DMS 273 treated with DMSO at 0.1 percent for 48 hours (cell line): ENCODE results near the gene ST8SIA6.
"Not testable (repeated sequence)": the region's sequence is repeated elsewhere in the genome, so short reads cannot be mapped to it uniquely, and the experiment has no call there.

Experiments used
- DNase-seq: peaks from one replicate; lab custom pipeline; 2025; lab: John Stamatoyannopoulos, UW

Gene ST8SIA6

DNA sequence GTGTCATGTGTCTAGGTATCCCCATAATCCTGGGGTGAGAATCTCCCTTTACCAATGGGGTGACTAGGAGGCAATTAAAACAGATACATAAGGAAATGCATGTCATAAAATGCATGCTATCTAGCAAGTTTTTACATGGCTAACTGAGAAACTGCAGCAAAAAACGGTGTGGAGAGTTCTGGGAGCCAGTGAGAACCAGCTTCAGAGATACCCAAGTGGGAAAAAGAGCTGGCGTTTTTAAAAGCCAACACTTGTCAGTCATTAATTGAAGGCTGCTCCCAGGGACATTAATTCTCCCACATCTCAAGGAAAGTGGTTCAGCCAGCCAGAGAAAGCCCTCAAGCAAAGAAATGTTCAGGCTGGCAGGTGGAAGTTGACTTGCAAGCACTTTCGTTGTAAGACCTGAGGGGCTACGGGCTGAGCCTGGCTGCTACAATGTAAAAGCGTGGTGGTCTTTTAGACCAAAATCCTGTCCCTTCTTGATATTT is 28.1 kb downstream of the ST8SIA6 start:
- no peak for DNase-seq

DNA sequence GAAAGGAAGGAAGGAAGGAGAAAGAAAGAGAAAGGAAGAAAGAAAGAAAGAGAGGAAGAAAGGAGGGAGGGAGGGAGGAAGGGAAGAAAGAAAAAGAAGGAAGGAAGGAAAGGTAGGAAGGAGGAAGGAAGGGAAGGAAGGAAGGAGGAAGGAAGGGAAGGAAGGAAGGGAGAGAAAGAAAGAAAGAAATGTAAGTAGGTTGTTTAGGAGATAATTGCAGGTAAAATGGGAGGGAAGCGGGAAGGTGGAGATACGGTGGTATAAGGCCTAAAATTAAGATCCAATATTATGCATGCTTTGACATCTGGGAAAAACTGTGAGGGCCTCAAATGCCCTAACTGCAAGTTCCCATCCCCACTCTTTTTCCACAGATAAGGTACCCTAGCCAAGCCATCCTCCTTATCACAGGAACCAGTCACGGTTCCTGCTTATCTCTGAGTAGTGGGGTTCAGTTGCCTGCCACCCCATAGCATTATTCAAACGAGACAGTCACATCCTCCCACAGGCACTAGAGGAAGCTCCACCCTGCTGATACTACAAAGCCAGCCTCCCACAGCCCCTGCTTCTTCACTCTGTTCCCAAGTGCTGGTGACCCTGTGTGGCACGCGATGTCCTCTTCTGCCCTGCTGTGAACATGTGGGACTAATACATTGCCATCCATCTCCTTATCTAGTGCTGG is 28.7 kb downstream of the ST8SIA6 start:
- DNase-seq, result no peak

DNA sequence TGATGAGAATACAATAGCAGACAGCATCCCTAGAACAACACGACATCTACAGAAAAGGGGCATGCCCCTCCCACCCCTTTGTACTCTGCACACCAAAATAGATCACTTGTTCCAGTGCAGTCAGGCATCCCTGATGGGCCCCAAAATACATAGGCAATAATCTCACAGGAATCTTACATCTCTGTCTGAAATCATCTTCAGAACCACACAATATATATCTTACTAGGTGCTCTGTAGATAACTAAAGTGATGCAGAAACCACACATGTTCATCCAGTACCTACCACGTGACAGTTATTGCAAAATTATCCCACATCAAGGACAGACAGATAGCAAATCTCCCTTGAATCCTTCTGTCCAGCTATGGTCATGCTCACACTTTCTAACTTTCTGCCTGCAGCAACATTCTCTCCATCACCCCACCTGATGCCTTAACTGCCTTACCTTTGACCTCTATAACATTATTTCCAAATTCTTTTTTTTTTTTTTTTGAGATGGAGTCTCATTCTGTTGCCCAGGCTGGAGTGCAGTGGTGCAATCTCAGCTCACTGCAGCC is 30.7 kb downstream of the ST8SIA6 start:
- DNase-seq, result no peak

DNA sequence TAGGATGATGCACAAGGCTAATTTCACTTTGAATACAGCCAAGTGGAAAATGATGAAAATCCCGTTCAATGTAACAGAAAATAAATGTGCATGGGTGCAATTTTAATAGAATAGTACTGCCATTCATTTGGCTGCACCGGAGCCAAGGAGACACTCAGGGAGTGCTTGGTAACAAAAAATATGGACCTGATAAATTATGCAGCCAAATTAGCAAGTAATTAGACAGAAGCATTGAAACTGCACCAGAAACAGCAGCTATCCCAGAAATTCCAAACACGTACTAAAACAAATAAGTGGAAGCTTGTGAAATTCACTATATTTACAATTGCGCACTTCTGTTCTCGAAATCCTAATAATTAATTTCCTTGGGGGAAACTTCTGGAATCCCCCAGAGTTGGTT is 31.5 kb downstream of the ST8SIA6 start:
- DNase-seq, result no peak

DNA sequence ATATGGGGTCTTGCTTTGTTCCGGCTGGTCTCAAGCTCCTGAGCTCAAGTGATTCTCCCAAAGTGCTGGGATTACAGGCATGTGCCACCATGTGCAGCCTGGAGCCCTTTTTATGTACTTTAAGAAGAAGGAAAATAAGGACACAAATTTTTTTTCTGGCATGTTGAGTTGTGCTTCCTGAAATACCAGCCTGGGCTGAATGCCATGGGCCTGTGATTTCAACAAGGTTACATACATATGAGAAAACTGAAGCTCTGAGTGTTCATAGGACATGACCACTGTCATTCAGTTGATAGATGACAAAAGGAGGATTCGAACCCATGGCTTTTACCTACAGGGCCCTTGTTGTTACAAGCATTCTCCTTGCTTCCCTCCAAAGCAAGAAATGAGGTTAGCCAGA is 36.1 kb downstream of the ST8SIA6 start:
- DNase-seq, result no peak

DNA sequence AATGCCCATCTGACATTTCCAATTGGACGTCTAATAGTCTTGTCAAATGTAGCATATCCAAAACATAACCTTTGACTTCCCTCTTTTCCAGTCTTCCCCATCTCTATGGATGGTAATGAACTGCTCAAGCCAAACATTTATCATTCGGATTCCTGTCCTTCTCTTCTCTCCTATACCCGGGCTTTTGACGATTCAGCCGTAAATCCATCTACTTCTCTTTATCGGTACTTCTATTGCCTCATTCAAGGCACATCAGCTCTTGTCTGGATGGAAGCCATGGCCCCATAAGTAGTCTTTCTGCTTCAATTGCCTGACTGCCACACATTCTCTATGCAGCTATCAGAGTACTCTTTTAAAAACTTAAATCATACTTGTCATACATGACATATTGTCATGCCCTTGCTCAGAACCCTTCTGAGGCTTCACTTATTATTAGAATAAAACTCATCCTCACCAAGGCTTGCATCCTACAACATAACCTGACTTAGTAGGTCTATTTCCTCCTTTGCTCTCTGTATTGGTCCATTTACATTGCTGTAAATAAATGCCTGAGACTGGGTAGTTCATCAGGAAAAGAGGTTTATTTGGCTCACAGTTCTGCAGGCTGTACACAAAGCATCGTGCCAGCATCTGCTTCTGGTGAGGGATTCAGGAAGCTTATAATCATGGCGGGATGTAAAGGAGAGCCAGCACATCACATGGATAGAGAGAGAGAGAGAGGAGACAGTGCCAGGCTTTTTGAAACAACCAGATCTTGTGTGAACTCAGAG is 37.8 kb downstream of the ST8SIA6 start:
- DNase-seq, result no peak

DNA sequence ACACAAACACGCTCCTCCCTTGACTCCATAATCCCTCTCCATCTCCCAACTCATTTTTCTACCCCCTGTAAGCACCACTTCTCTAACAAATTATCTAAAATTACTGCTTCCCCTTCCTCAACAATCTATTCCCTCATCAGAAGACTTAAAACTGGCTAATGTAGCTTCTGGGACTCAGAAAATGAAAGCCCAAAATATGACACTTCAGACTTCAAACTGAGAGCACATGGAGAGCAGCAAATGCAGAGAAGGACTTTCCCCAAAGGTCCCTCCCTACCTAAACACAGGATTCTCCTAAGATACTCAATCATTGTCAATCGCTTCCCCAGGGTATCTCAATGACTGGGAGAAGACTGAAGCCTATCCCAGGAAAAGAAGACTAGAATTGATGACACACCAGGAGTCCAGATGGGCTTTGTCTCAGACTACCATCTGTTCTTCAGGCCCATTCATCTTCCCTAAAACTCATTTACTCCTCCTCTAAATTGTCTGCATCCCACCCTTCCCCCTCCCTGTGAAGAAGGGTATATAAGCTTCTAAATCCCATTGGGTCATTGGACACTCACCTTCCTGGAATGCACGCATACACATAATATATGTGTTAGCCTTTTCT is 39.2 kb downstream of the ST8SIA6 start:
- no peak for DNase-seq

DNA sequence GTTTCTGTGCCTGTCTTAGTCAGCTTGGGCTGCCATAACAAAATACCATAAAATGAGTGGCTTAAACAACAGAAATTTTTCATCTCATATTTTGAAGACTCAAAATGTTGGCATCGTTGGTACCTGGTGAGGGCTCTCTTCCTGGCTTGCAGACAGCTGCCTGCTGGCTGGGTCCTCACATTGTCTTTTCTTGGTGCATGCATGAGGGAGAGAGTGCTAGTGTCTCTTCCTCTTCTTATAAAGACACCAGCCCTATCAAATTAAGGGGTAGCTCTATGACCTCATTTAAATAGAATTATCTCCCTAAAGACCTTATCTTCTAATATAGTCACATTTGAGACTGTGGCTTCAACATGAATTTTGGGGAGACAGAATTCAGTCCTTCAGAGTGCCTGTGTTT is 39.9 kb downstream of the ST8SIA6 start:
- no peak for DNase-seq

DNA sequence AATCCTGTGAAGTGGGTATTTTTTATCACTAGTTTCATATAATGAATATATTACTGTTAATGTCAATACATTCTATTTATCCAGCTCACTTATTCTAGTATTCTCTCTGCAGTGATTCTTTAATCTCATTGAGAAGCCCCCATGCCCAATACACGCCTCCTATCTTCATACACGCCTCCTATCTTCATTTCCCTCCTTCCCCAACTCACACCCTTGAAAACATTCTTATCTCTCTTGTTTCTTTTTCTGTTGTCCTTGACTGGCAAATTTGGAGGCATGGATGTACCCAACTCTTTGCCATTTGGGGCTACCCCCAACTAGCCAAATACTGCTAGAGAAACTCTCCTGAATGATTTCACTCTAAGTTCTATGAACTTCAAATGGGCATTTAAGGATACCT is 40.5 kb downstream of the ST8SIA6 start:
- DNase-seq, result no peak

DNA sequence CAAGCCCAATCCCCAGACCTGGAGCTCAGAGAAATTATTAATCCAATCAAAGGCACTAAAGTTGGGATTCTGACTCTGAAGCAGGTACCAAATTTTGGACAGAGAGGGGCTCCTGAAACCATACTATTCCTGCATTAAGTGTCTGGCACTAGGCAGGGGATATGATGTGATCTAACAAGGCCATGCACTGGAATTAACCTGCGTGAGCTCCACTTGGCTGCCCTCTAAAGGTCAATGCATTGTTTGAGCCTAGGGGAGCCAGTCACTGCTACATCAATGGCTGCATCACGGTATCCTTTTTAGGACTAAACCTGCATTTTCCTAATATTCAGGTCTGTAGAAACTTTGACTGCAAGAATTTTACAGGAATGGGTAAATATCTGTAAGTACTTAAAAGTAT is 42.1 kb downstream of the ST8SIA6 start:
- DNase-seq, result no peak

DNA sequence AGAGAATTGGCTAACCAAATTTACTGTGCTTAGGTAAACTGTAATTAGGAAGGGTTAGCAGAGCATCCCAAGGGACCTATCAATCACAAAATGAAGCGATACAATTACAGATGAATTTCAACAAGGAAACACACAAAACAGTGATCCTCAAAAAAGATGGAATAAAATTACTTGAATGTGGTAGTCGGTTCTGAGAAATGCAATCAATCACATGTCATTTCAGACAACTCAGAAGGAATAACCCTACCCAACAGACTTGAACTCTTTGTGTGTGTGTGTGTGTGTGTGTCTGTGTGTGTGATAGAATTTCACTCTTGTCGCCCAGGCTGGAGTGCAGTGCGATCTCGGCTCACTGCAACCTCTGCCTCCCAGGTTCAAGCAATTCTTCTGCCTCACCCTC is 43.5 kb downstream of the ST8SIA6 start:
- no peak for DNase-seq

DNA sequence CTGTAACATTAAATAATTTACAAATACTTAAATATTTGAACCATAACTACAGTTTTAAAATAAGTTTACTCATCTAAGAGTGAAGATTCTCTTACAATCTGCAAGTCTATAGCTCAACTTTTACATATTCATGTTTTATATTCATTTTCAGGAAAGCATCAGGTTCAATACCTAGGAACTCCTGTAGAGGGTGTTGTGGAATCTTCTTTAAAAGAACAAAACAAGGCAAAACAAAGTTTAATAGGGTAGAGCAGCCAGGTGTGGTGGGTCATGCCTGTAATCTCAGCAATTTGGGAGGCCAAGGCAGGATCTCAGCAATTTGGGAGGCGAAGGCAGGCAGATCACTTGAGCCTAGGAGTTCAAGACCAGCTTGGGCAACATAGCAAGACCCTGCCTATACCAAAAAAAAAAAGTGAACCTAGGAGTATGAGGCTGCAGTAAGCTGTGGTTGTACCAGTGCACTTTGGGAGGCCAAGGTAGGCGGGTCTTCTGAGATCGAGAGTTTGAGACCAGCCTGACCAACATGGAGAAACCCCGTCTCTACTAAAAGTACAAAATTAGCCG is 45.1 kb downstream of the ST8SIA6 start:
- no peak for DNase-seq

DNA sequence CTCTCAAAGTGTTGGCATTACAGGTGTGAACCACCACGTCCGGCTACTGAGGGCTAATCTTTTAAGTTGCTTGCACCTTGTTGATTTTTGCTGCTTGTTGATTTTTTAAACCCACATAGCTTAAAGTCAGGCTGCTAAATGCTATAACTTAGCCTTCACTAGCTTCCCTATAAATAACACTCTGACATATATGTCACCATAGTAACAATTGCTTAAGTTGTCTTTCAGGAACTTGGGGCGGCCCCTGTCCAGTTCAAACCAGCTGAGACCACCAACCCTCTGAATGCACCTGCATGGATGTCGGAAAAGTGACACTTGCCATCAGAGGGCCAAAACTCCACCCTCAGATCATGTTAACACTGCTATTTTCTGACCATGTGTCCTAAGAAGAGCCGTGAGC is 47.3 kb downstream of the ST8SIA6 start:
- no peak for DNase-seq

DNA sequence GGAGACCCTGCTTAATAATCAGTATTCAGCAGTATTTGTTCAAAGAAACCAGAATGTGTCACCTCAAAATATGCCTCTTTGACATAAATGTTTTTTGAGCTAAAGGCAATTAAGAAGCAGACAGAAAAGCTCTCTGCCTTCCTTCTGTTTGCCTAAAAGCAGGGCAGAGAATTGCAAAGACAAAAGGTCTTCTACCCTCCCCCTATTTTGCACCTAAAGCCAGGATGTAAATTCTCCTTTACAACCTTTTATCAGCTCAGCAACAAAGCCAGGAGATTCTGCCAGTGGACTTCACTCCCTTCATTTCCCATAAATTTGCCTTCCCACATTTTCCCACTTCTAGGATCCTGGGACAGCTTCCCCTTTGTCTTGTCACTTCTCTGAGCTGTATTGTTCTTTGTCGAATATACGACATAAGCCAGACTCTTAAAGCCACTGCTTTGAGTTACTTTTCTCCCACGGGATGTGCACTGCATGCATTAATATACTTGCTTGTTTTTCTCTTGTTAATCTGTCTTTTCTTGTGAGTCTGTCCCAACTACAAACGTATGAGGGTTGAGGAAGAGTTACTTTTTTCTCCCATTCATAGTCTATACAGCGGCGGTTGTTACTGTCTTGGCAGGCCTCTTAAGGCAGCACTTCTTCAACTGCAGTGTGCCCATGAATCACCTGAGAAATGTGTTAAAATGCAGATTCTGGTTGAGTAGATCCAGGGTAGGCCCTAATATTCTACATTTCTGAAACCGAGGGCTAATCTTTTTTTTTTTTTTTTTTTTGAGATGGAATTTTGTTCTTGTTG is 48.2 kb downstream of the ST8SIA6 start:
- no peak for DNase-seq

DNA sequence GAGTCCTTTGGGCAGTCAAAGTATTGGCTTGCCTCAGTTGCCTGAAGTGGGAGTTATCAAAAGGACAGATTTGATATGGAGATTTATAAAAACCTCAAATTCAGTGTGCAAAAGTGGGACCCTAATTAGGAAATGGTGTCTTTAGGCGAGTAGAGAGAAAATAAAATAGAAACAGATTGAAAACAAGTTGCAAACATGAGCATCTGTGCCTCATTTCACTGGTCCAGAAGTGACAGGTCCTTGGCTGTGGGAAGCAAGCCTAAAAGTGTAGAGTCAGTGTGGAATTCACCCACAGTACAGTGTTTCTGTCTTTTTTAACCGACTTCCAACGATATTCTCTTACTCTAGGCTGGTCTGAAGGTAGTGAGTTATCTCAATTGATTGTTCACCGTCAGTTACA is 51.2 kb downstream of the ST8SIA6 start:
- DNase-seq, result no peak

DNA sequence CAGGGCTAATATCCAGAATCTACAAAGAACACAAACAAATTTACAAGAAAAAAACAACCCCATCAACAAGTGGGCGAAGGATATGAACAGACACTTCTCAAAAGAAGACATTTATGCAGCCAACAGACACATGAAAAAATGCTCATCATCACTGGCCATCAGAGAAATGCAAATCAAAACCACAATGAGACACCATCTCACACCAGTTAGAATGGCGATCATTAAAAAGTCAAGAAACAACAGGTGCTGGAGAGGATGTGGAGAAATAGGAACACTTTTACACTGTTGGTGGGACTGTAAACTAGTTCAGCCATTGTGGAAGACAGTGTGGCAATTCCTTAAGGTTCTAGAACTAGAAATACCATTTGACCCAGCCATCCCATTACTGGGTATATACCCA is 52.4 kb downstream of the ST8SIA6 start:
- not testable (repeated sequence) for DNase-seq

DNA sequence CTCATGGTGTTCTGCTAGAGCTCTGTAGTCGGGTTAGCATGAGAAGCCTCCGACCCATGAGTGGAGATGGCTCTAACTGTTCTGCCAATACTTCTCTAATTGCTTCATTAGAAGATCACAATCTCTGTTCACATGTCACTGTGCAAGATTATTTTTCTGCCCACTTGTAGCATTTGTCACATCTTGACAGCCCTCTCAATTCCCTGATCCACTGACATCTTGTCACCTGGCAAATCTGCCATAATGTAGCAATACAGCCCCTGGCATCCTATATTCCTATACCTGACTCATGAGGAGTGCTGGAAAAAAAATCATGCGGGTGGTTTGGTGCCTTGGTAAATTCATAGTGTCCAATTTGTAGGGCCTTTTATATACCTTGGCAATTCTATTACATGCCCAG is 58.4 kb downstream of the ST8SIA6 start:
- DNase-seq, result no peak

DNA sequence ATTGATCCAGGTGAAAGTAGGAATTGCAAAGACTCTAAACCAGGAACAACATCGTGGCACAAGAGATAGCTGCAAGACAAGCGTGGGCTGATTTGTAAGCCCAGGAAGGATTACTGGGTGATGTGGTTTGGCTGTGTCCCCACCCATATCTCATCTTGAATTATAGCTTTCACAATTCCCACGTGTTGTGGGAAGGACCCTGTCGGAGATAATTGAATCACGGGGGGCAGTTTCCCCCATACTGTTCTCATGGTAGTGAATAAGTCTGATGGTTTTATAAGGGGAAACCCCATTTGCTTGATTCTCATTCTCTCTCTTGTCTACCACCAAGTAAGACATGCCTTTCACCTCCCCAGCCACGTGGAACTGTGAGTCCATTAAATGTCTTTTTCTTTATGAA is 59.5 kb downstream of the ST8SIA6 start:
- no peak for DNase-seq

DNA sequence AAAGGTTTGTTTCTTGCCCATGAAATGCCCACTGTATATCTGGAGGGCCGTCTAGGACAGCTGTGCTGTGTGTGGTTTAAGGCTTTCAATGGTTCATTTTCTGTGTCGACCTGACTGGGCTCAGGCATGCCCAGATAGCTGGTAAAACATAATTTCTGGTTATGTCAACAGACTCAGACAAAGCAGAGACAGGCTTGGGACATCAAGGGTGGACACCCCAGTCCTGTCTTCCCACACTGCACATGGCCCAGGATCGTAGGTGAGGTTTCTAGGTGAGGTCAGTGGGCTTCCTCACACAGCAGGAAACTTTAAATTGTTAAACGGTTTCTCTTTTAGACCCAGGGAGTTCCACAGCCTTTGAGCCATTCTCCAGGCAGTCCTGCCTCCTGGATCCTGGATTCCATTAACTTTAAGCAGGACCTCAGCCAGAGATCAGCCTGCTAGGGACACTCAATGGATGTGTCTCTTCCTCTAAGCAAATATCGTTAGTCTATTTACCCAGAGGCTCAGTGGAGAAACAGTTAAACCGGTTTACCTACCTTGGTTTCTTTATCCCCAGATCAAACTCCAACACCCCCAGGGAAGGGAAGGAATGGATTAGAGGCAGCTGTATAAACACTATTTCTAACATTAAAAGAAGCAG is 66.4 kb downstream of the ST8SIA6 start:
- no peak for DNase-seq

DNA sequence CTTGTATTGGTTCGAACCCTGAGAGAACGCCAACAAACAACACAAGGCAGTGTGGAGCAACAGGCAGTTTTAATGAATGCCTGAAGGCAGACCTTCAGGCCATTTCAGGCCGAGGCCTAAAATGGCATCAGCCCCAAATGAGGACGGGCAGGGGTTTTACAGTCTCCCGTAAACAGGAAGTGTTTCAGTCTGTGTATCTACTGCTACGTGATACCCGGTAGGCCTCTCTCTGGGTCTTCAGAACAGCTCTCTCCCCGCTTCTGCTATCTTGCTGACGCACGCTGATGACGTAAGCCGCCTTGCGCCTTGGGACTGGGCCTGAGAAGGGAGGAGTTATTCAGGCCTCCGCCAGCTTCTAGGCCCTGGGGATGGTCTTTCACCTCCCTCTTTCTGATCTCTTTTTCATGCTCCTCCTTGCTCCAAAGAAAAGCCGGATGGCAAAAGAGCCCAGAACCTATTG is 67.7 kb downstream of the ST8SIA6 start:
- DNase-seq, result no peak

DNA sequence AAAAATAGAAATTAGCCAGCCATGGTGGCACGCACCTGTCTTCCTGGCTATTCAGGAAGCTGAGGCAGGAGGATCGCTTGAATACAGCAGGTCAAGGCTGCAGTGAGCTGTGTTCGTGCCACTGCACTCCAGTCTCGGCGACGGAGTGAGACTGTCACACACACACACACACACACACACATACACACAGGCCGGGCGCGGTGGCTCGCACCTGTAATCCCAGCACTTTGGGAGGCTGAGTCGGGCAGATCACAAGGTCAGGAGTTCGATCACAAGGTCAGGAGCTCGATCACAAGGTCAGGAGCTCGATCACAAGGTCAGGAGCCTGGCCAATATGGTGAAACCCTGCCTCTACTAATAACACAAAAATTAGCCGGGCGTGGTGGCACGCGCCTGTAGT is 68.4 kb downstream of the ST8SIA6 start:
- DNase-seq, result no peak
